Activated T-helper 1 cell treated with anti-CD3 and anti-CD28 coated beads, Interleukin-2, amount 50 U/mL, for 16 hours (primary cell): ENCODE measurements around the gene FUS.

Experiments
- DNase-seq, 2 donors: peaks; one replicate each; pipeline ENCODE4 v3.0.0-alpha.2; 2020; ENCODE audit warnings: low read depth in 1 of 2, low spot score in 1 of 2

FUS gene

GRCh38 chr16:31201582-31202413, 21.9 kb downstream of the FUS start:
- DNase-seq = no peak

GRCh38 chr16:31202414-31203375, 22.8 kb downstream of the FUS start, which contains the start of gene PYCARD:
Gene PYCARD, minus strand, starts transcription at chr16:31202760. Its CDS starts 70 bp downstream, at chr16:31202690.
- DNase-seq = no peak

GRCh38 chr16:31204871-31205666, 25.1 kb downstream of the FUS start:
- DNase-seq = no peak

- no peak for DNase-seq
These were observed 26.8 kb downstream of the FUS start for GRCh38 chr16:31206776-31207175.

- DNase-seq = no peak
These were observed 33.4 kb downstream of the FUS start for GRCh38 chr16:31213342-31213741.

GRCh38 chr16:31213877-31214707, 34.2 kb downstream of the FUS start, which contains the start of gene TRIM72:
Gene TRIM72, plus strand, starts transcription at chr16:31214119. Its CDS starts 620 bp downstream, at chr16:31214739.
- DNase-seq = no peak

GRCh38 chr16:31214708-31215286, 34.9 kb downstream of the FUS start:
- DNase-seq = no peak

GRCh38 chr16:31215287-31216162, 35.6 kb downstream of the FUS start:
- DNase-seq = no peak

GRCh38 chr16:31216422-31217135, 36.6 kb downstream of the FUS start, which contains the start of gene PYDC1:
Gene PYDC1, minus strand, starts transcription at chr16:31217135. Its CDS starts 107 bp downstream, at chr16:31217028.
- no peak for DNase-seq

- no peak for DNase-seq
These were observed 37.2 kb downstream of the FUS start for GRCh38 chr16:31217136-31217530.

- no peak for DNase-seq
These were observed 39.3 kb downstream of the FUS start for GRCh38 chr16:31219154-31219741.

- DNase-seq = no peak
These were observed 41.6 kb downstream of the FUS start for GRCh38 chr16:31221357-31222160.

- no peak for DNase-seq
These were observed 43.1 kb downstream of the FUS start for GRCh38 chr16:31223044-31223443.

GRCh38 chr16:31224092-31224955, 44.4 kb downstream of the FUS start:
- no peak for DNase-seq

- no peak for DNase-seq
These were observed 45.3 kb downstream of the FUS start for GRCh38 chr16:31225193-31225592.

- no peak for DNase-seq
These were observed 48.3 kb downstream of the FUS start for GRCh38 chr16:31228206-31228605.
